Measurements from ENCODE around the gene SPOCK1.

Gene SPOCK1

GRCh38 chr5:137516961-137517360 lies 17.8 kb upstream of the SPOCK1 start:
- no peak overlapping the region for H3K4me3 Mint-ChIP-seq
- no peak for TF ChIP-seq CTCF (IDR thresholded peaks at IDR 0.05; ENCODE audit: unreplicated experiment in 3 of 3)
- no peak overlapping the region for H3K27ac Mint-ChIP-seq
- H3K9me3 Mint-ChIP-seq: no peaks in the 10 kb centered on the region
- H3K4me1 Mint-ChIP-seq: no peaks in the 10 kb centered on the region
- H3K27me3 Mint-ChIP-seq (ENCODE audit: low read depth): peaks cover 50% of the 10 kb centered on the region
- no peaks in the 10 kb centered on the region for H3K36me3 Mint-ChIP-seq (ENCODE audit: low read depth)

GRCh38 chr5:137516251-137516797 lies 17.2 kb upstream of the SPOCK1 start:
- TF ChIP-seq CTCF (IDR thresholded peaks at IDR 0.05; ENCODE audit: unreplicated experiment in 3 of 3): no peak
- Mint-ChIP-seq H3K36me3 (ENCODE audit: low read depth) (no peaks in the 10 kb centered on the region), H3K27me3 (ENCODE audit: low read depth) (peaks cover 53% of the 10 kb centered on the region), H3K27ac (no peak overlapping the region), H3K4me3 (no peak overlapping the region), H3K4me1 (no peaks in the 10 kb centered on the region), H3K9me3 (no peaks in the 10 kb centered on the region)

GRCh38 chr5:137515238-137515637 lies 16.1 kb upstream of the SPOCK1 start:
- TF ChIP-seq CTCF (IDR thresholded peaks at IDR 0.05; ENCODE audit: unreplicated experiment in 3 of 3): no peak
- Mint-ChIP-seq H3K36me3 (ENCODE audit: low read depth) (no peaks in the 10 kb centered on the region), H3K27ac (no peak overlapping the region), H3K27me3 (ENCODE audit: low read depth) (peaks cover 57% of the 10 kb centered on the region), H3K4me1 (no peaks in the 10 kb centered on the region), H3K4me3 (no peak overlapping the region), H3K9me3 (no peaks in the 10 kb centered on the region)

GRCh38 chr5:137510671-137511070 lies 11.5 kb upstream of the SPOCK1 start:
- Mint-ChIP-seq H3K27ac (no peak overlapping the region), H3K36me3 (ENCODE audit: low read depth) (no peaks in the 10 kb centered on the region), H3K27me3 (ENCODE audit: low read depth) (peaks cover 38% of the 10 kb centered on the region), H3K4me3 (no peak overlapping the region), H3K4me1 (no peaks in the 10 kb centered on the region), H3K9me3 (no peaks in the 10 kb centered on the region)
- TF ChIP-seq CTCF (IDR thresholded peaks at IDR 0.05; ENCODE audit: unreplicated experiment in 3 of 3): no peak

- no peaks in the 10 kb centered on the region for H3K4me1 Mint-ChIP-seq
- H3K9me3 Mint-ChIP-seq: no peaks in the 10 kb centered on the region
- no peak overlapping the region for H3K27ac Mint-ChIP-seq
- no peaks in the 10 kb centered on the region for H3K36me3 Mint-ChIP-seq (ENCODE audit: low read depth)
- H3K27me3 Mint-ChIP-seq (ENCODE audit: low read depth): peaks cover 17% of the 10 kb centered on the region
- H3K4me3 Mint-ChIP-seq: no peak overlapping the region
- TF ChIP-seq CTCF (IDR thresholded peaks at IDR 0.05; ENCODE audit: unreplicated experiment in 3 of 3): no peak
Measured at GRCh38 chr5:137507150-137507549, 8.0 kb upstream of the SPOCK1 start.

- Mint-ChIP-seq H3K27me3 (ENCODE audit: low read depth) (peaks cover 12% of the 10 kb centered on the region), H3K4me3 (no peak overlapping the region), H3K9me3 (no peaks in the 10 kb centered on the region), H3K4me1 (no peaks in the 10 kb centered on the region), H3K36me3 (ENCODE audit: low read depth) (no peaks in the 10 kb centered on the region), H3K27ac (no peak overlapping the region)
- TF ChIP-seq CTCF (IDR thresholded peaks at IDR 0.05; ENCODE audit: unreplicated experiment in 3 of 3): no peak
Measured at GRCh38 chr5:137506296-137506695, 7.2 kb upstream of the SPOCK1 start.
